ENCODE results near the gene ZNF433.

Gene ZNF433

DNA sequence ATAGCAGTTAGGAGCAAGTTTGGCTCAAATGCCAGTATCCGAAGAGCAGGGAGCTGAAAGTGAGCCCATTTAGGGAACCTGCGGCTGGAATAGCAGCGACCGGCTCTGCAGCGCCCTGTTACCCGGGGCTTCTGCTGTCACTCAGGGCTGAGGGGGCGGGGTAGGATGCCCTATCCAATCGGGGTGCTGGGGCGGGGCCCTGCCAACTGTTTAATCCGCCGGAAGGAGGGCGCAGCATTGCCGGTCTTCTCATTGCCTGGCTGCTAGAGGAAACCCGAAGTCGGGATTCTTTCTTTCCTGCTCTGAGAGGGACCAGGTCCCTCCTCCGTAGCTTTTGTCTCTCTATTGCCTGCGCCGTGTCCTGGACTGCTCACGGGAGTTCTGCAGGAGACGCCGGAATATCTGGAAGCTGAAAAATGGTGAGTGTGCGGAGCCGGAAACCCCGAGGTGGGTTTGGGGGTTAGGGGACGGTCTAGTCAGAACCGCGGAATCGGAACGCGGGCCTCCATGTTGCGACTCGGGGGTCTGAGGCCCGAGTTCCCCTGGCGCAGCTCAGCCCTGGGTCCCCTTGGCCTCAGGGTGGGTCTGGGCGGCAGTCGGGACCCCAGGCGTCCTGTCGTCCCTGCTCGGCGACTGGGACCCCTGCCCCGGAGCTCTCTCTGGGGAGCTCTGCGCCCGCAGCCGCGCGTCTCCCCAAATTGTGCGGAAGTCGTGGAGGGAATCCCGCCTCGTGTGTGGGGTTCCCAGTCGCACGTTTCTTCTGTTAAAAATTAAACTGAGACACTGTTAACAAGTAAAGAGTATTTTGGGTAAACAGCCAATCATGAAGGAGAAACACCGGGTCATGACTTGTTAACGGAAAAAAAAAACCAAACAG, 47.8 kb downstream of the ZNF433 start:
- peak; percentile 94 for DNase-seq

GRCh38 chr19:11986754-11987153, 48.7 kb downstream of the ZNF433 start:
- no peak for DNase-seq

- DNase-seq, result no peak
Measured at GRCh38 chr19:11984986-11985385, 50.5 kb downstream of the ZNF433 start.

GRCh38 chr19:11982526-11982925, 53.0 kb downstream of the ZNF433 start:
- no peak for DNase-seq

DNA sequence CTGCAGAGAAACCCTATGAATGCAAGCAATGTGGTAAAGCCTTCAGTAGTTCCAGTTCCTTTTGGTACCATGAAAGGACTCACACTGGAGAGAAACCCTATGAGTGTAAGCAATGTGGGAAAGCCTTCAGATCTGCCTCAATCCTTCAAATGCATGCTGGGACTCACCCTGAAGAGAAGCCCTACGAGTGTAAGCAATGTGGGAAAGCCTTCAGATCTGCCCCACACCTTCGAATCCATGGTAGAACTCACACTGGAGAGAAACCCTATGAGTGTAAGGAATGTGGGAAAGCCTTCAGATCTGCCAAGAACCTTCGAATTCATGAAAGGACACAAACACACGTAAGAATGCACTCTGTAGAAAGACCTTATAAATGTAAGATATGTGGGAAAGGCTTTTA, 56.0 kb downstream of the ZNF433 start:
- DNase-seq, result no peak

GRCh38 chr19:11978492-11979100, 56.9 kb downstream of the ZNF433 start:
- no peak for DNase-seq

DNA sequence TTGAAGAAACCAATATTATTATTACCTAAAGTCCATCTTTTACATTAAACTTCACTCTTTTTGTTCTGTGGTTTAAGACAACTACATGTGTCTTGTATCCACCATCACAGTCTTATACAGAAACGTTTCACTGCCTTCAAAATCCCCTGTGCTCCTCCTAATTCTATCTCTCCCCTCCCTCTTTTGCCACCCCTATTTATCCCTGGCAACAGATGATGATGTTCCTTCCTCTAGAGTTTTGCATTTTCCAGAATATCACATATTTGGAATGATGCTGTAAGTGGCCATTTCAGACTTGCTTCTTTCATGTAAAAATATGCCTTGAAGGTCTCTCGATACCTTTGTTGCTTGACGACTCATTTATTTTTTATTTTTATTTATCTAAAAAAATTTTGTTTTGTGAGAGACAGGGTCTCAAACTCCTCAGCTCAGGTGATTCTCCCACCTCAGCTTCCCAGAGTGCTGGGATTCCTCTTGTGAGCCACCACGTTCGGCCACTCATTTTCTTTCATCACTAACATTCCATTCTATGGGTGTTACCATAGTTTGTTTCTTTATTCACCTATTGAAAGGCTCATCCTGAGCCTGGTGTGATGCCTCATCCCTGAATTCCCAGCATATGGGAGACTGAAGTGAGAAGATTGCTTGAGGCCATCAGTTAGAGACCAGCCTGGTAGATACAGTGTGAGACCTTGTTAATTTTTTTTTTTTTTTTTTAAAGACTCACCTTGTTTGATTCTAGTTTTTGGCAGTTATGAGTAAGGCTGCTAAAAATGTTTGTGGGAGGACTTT, 62.3 kb downstream of the ZNF433 start:
- DNase-seq, result no peak

DNA sequence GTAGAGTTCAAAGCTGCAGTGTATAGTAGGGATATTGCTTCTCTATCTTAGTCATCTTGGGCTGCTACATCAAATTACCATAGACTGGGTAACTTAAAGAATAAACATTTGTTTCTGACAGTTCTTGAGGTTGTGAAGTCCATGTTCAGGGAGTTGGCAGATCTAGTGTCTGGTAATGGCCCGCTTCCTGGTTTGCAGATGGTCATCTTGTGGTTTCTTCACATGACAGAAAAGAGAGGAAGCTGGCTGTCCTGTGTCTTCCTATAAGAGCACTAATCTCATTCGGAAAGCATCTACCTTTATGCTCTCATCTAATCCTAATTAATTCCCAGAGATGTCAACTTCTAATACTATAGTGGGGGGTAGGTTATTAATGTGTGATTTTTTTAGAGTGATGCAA, 64.4 kb downstream of the ZNF433 start:
- DNase-seq, result no peak

DNA sequence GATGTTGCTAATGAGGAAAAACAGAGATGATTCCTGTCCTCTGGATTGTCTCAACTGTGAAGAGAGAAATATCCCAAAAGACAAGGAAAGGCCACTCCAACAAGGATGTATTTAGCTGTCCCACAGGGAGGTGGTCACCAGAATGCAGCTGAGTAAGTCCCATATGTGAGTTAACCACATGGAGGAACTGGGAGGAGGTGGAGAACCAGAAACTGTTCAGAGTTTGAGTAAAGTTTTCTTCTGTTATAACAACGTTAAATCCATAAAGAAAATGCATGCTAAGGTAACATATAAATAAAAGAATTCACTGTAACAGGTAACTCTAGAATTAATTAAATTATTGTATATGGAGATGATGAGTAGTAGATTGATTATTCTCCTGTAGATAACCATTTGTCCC, 65.3 kb downstream of the ZNF433 start:
- DNase-seq, result no peak

DNA sequence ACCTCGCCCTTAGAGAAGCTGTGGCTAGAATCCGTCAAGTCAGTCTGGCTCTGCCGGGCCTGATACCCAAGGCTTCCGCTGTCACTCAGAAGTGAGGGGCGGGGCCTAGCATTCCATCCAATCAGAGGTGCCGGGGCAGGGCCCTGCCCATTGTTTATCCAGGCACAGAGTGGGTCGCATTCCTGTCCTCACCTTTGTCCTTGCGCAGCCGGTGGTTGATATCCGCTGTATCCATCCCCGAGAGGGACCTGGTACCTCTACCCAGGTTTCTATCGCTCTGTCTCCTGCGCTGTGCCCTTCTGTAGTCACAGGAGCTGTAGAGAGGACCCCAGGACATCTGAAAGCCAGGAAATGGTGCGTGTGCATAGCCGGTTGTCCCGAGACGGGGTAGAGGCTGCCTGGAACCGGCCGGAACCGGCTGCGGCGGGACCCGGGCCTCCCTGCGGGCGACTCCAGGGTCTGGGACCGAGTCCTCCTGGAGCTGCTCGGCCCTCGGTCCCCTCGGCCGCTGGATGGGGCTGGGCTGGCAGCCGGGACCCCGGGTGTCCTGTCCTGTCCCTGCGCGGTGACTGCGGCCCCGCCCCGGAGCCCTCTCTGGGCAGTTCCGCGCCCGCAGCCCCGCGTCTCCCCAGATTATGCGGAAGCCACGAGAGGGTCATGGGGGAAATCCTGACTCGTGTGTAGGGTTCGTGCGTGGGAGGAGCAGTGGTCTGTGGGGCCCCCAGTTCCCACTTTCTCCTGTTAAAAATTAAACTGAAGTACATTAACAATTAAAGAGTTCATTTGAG, 70.4 kb downstream of the ZNF433 start, which contains the start of gene ZNF763:
ZNF763 (plus strand) TSS at position 183 of the 788 bp plus-strand sequence; CDS start at position 352, 169 bp downstream.
- DNase-seq, result peak; percentile 83

All from activated CD4-positive, alpha-beta T cell treated with anti-CD3 and anti-CD28 coated beads, Interleukin-2, Interleukin-6, amounts not matched to agents 100 ng/mL and 50 ng/mL, durations not matched to agents 16 hours and 8 hours (primary cell).